Testis (tissue), 3 donors: ENCODE data around the gene EIF1B. TPM values are rescaled to one million over a fixed set of nuclear protein-coding genes. Genes with fewer than 3 reads are reported as not detected.

ENCODE experiments used
- DNase-seq: peaks from one replicate; pipeline ENCODE4 v3.0.0-alpha.2; 2019
- H3K27ac ChIP-seq, 2 donors: fragments of 200-600 bp; sonication (generic); one replicate each; pipeline ENCODE4 v1.5.1; 2019
- H3K27me3 ChIP-seq: fragments of 200-600 bp; sonication (generic); one replicate; pipeline ENCODE4 v1.5.1; 2019
- H3K36me3 ChIP-seq: fragments of 200-600 bp; sonication (generic); one replicate; pipeline ENCODE4 v1.5.1; 2017; ENCODE audit warnings: low read depth; ENCODE audit errors: missing control alignments
- H3K4me1 ChIP-seq: fragments of 200-600 bp; sonication (generic); one replicate; pipeline ENCODE4 v1.5.1; 2019
- H3K4me3 ChIP-seq, 2 donors: fragments of 200-600 bp; sonication (generic); one replicate each; pipeline ENCODE4 v1.5.1; 2017 to 2019
- H3K9me3 ChIP-seq: fragments of 200-600 bp; sonication (generic); one replicate; pipeline ENCODE4 v1.5.1; 2017
- CTCF ChIP-seq, 3 experiments: fragments of 450-650 bp in 2 of 3; fragments of 200-600 bp in 1 of 3; sonication (generic) in 1 of 3; IDR thresholded peaks; one replicate each; pipeline ENCODE4 v1.5.1; 2016 to 2019; ENCODE audit warnings: antibody characterized with exemption in 3 of 3, mild to moderate bottlenecking in 2 of 3, moderate library complexity in 1 of 3
- POLR2A ChIP-seq: fragments of 450-650 bp; IDR thresholded peaks from one replicate; pipeline ENCODE4 v1.6.1; 2017; ENCODE audit warnings: antibody characterized with exemption, mild to moderate bottlenecking, moderate library complexity
- WGBS, 2 donors: methylation state at CpG; one replicate each; pipeline ENCODE4 v1.1.5; 2018; 5-methylcytosine and 5-hydroxymethylcytosine counted together
- intact Hi-C: fragments of 100-400 bp; cut with DNase I; formaldehyde crosslinking; loops from one replicate; pipeline ENCODE4 v1.15.1; 2023; ENCODE audit warnings: low total_unique reads
- polyA plus RNA-seq: library from polyadenylated mRNA; stranded (reverse); fragments of 350-450 nt; fragmentation: Illumina TruSeq; extraction: RNeasy Lipid Tissue Mini Kit (QIAGEN cat#74804); gene quantifications from one replicate; pipeline ENCODE4 v1.2.3, GENCODE V29; 2014; ENCODE audit warnings: low read depth, low replicate concordance; ENCODE audit not compliant: insufficient read depth
- total RNA-seq, 2 donors: library from RNA; depleted of rRNA; stranded (reverse); fragments of >200 nt; gene quantifications; one replicate each; pipeline ENCODE4 v1.2.3, GENCODE V29; 2016

EIF1B gene
- total and polyA plus RNA-seq, 3 donors from 2014 or later: 28.6 to 165 (median 49.6) TPM

GRCh38 chr3:40317061-40317855, 7.8 kb downstream of the EIF1B start:
- Histone ChIP-seq H3K36me3 (no peaks in the 10 kb centered on the region), H3K9me3 (no peaks in the 10 kb centered on the region), H3K4me1 (peaks cover 1% of the 10 kb centered on the region), H3K27me3 (no peaks in the 10 kb centered on the region), H3K27ac (no peak overlapping the region), H3K4me3 (no peak overlapping the region)
- TF ChIP-seq POLR2A (no peak), CTCF (IDR thresholded peaks at IDR 0.05) (peak; percentile 77 to 88 (median 79))
- peak; percentile 68 for DNase-seq
- intact Hi-C loops: loop anchor here (5.0 to 10.0 kb wide), 2 partner anchors 125 to 138 kb away; partner anchors contain the start of gene RPL14
- WGBS, 2 donors: 34 to 35% methylated on average over 6 of the region's 6 CpGs

DNA sequence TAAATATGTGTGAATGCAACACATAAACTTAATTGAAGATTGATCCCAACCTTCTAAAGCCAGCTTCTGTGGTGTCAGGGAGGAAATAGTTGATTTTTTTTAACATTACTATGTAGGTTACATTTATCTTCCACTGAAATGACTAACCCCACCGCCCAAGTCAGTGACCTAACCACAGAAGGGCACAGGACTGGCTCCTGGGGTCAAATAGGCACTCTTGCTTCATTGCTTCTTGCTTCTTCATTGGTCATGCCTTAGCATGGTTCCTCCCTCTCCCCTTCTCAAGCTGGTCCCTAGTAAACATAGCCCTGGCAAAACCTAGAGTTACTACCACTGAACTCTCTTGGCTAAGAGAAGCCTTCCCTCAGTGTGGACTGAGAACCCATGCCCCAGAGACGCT, 12.3 kb downstream of the EIF1B start:
- 85 to 96% methylated on average over 2 of the region's 2 CpGs for WGBS, 2 donors
- H3K4me3 ChIP-seq: no peak overlapping the region
- no peaks in the 10 kb centered on the region for H3K27me3 ChIP-seq
- no peaks in the 10 kb centered on the region for H3K36me3 ChIP-seq
- TF ChIP-seq POLR2A (no peak), CTCF (IDR thresholded peaks at IDR 0.05) (no peak)
- H3K27ac ChIP-seq: no peak overlapping the region
- intact Hi-C loops: loop anchor here (10.0 kb wide), 1 partner anchor 1563 kb away; no protein-coding TSS in a partner anchor
- H3K4me1 ChIP-seq: no peaks in the 10 kb centered on the region
- no peaks in the 10 kb centered on the region for H3K9me3 ChIP-seq
- no peak for DNase-seq

GRCh38 chr3:40323946-40324345, 14.4 kb downstream of the EIF1B start:
- no peaks in the 10 kb centered on the region for H3K36me3 ChIP-seq
- 82 to 88% methylated on average over 5 of the region's 5 CpGs for WGBS, 2 donors
- no peaks in the 10 kb centered on the region for H3K27me3 ChIP-seq
- H3K4me1 ChIP-seq: no peaks in the 10 kb centered on the region
- no peak overlapping the region for H3K4me3 ChIP-seq
- H3K27ac ChIP-seq: no peak overlapping the region
- no peaks in the 10 kb centered on the region for H3K9me3 ChIP-seq
- DNase-seq: no peak
- no peak for TF ChIP-seq POLR2A
- no peak for TF ChIP-seq CTCF (IDR thresholded peaks at IDR 0.05)
- intact Hi-C loops: loop anchor here (10.0 kb wide), 1 partner anchor 1561 kb away; no protein-coding TSS in a partner anchor

DNA sequence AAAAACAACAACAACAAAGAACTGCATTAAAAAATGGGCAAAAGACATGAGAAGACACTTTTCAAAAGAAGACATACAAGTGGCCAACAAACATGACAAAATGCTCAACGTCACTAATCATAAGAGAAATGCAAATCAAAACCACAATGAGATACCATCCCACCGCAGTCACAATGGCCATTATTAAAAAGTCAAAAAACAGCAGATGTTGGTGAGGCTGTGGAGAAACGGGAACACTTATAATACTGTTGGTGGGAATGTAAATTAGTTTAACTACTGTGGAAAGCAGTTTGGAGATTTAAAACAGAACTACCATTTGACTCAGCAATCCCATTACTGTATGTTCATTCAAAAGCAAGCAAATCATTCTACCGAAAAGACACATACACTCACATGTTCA, 15.1 kb downstream of the EIF1B start:
- no peak overlapping the region for H3K4me3 ChIP-seq
- H3K27ac ChIP-seq: no peak overlapping the region
- no peaks in the 10 kb centered on the region for H3K4me1 ChIP-seq
- no peaks in the 10 kb centered on the region for H3K27me3 ChIP-seq
- intact Hi-C loops: loop anchor here (10.0 kb wide), 1 partner anchor 1560 kb away; no protein-coding TSS in a partner anchor
- 85 to 90% methylated on average over 4 of the region's 4 CpGs for WGBS, 2 donors
- H3K36me3 ChIP-seq: no peaks in the 10 kb centered on the region
- H3K9me3 ChIP-seq: no peaks in the 10 kb centered on the region
- no peak for TF ChIP-seq POLR2A
- TF ChIP-seq CTCF (IDR thresholded peaks at IDR 0.05): no peak
- DNase-seq: no peak

DNA sequence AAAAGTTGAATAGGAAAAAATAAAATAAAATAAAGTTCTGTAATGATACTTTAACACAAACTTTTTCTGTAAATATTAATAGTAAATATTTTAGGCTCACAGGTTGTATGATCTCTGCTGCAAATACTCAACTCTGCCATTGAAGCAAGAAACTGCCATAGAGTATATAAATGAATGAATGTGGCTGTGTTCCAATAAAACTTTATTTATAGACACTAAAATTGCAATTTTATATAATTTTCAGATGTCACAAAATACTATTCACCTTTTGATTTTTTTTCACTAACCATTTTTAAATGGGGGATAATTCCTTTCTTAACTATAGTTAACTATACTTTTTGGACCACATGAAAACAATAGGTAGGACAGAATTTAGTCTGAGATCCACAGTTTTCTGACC, 16.0 kb downstream of the EIF1B start:
- no peaks in the 10 kb centered on the region for H3K4me1 ChIP-seq
- no peak overlapping the region for H3K4me3 ChIP-seq
- H3K36me3 ChIP-seq: no peaks in the 10 kb centered on the region
- H3K27me3 ChIP-seq: no peaks in the 10 kb centered on the region
- H3K27ac ChIP-seq: no peak overlapping the region
- intact Hi-C loops: loop anchor here (10.0 kb wide), 1 partner anchor 1559 kb away; no protein-coding TSS in a partner anchor
- no peak for DNase-seq
- no peak for TF ChIP-seq POLR2A
- no peak for TF ChIP-seq CTCF (IDR thresholded peaks at IDR 0.05)
- no peaks in the 10 kb centered on the region for H3K9me3 ChIP-seq
